ENCODE measurements around the gene RAMP2. TPM values are rescaled to one million over a fixed set of nuclear protein-coding genes. Genes with fewer than 3 reads are reported as not detected.

Gene RAMP2
- total RNA-seq, 2 donors from 2014 or later: 3.1 to 7.6 TPM

- Histone ChIP-seq H3K9me3 (no peaks in the 10 kb centered on the region), H3K27ac (no peak overlapping the region), H3K36me3 (replicated peaks in 1 of 2; ENCODE audit: insufficient read depth in 1 of 2, low read depth in 2 of 2) (no peaks in the 10 kb centered on the region), H3K4me1 (peaks cover 16% of the 10 kb centered on the region), H3K4me3 (no peak overlapping the region), H3K27me3 (no peaks in the 10 kb centered on the region)
- ATAC-seq: no peak
- TF ChIP-seq CTCF (IDR thresholded peaks at IDR 0.05): no peak
- TF ChIP-seq POLR2A (IDR thresholded peaks at IDR 0.05): no peak
- DNase-seq: no peak
- 40 to 46% methylated on average over 7 of the region's 7 CpGs for WGBS, 2 donors
- intact Hi-C loops (cut with DNase I): no loop called here
Observed at GRCh38 chr17:42748202-42748907, 12.7 kb upstream of the RAMP2 start.

- intact Hi-C loops (cut with DNase I): no loop called here
- Histone ChIP-seq H3K4me1 (peaks cover 9% of the 10 kb centered on the region), H3K4me3 (no peak overlapping the region), H3K9me3 (no peaks in the 10 kb centered on the region), H3K27ac (no peak overlapping the region), H3K27me3 (no peaks in the 10 kb centered on the region), H3K36me3 (replicated peaks in 1 of 2; ENCODE audit: insufficient read depth in 1 of 2, low read depth in 2 of 2) (no peaks in the 10 kb centered on the region)
- ATAC-seq (no peak), DNase-seq (no peak)
- TF ChIP-seq POLR2A (IDR thresholded peaks at IDR 0.05): no peak
- TF ChIP-seq CTCF (IDR thresholded peaks at IDR 0.05): no peak
- 66 to 69% methylated on average over 11 of the region's 11 CpGs for WGBS, 2 donors
Observed at GRCh38 chr17:42748908-42749798, 11.9 kb upstream of the RAMP2 start.

- Histone ChIP-seq H3K36me3 (replicated peaks in 1 of 2; ENCODE audit: insufficient read depth in 1 of 2, low read depth in 2 of 2) (no peaks in the 10 kb centered on the region), H3K27me3 (no peaks in the 10 kb centered on the region), H3K9me3 (no peaks in the 10 kb centered on the region), H3K4me1 (no peaks in the 10 kb centered on the region), H3K27ac (no peak overlapping the region), H3K4me3 (no peak overlapping the region)
- DNase-seq (no peak), ATAC-seq (no peak)
- TF ChIP-seq CTCF (IDR thresholded peaks at IDR 0.05) (no peak), POLR2A (IDR thresholded peaks at IDR 0.05) (no peak)
- intact Hi-C loops (cut with DNase I): no loop called here
- 22 to 25% methylated on average over 1 to 3 of the region's 3 CpGs for WGBS, 2 donors
Observed at GRCh38 chr17:42750739-42751344, 10.2 kb upstream of the RAMP2 start.

- TF ChIP-seq CTCF (IDR thresholded peaks at IDR 0.05) (no peak), POLR2A (IDR thresholded peaks at IDR 0.05) (no peak)
- intact Hi-C loops (cut with DNase I): no loop called here
- Histone ChIP-seq H3K27me3 (no peaks in the 10 kb centered on the region), H3K9me3 (no peaks in the 10 kb centered on the region), H3K4me3 (no peak overlapping the region), H3K36me3 (replicated peaks in 1 of 2; ENCODE audit: insufficient read depth in 1 of 2, low read depth in 2 of 2) (no peaks in the 10 kb centered on the region), H3K4me1 (no peaks in the 10 kb centered on the region), H3K27ac (no peak overlapping the region)
- DNase-seq (no peak), ATAC-seq (no peak)
- WGBS, 2 donors: 56 to 73% methylated on average over 7 of the region's 7 CpGs
Observed at GRCh38 chr17:42751628-42752027, 9.4 kb upstream of the RAMP2 start.
